ENCODE measurements around the gene STARD6.
"Not testable (repeated sequence)": the region's sequence is repeated elsewhere in the genome, so short reads cannot be mapped to it uniquely, and the experiment has no call there.

Gene STARD6, protein sequence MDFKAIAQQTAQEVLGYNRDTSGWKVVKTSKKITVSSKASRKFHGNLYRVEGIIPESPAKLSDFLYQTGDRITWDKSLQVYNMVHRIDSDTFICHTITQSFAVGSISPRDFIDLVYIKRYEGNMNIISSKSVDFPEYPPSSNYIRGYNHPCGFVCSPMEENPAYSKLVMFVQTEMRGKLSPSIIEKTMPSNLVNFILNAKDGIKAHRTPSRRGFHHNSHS

DNA sequence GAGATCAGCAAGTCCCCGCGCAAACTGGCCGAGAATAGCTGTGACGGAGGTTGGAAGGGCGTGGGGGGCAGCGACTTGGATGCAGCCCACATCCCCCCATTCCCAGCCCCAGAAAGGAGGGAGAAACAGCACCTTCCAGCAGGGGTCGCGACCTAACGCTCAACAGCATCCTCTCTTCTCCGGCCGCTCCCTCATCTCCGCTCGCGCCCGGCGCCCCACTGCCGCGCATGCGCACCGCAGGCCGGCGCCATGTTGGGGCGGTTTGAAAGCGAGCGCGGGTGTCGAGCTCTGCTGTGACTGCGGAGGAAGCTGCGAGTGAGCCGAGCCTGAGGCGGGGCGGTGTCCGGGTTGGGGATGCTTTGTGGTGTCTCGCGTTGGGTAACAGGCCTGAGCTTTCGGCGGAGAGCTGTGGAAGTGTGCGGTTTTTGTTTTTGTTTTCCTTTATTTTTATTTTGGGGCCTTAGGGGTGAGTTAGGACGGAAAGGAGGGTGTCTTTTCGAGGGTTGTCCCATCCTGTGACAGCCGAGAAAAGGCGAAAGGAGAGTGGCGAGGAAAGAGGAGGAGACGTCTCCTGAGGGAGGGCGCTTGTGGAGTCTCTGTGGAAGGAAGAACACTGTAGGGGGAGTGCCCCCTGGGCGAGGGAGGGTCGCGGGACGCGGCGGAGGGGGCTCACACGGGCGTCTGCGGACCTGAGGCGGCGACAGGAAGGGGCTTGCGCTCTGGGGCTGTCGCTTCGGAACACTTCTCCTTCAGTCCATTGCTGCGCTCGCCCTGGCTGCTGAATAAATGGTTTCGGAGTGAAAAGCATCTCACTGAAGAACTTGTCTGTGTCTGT is at the start of gene STARD6, which contains the start of gene C18orf54:
STARD6 (minus strand) TSS at position 199 of the 835 bp plus-strand sequence. CDS start 3,285 bp downstream, outside the sequence.
C18orf54 (plus strand) TSS at position 247 of the 835 bp plus-strand sequence. CDS start 2,667 bp downstream, outside the sequence.
- peak; percentile 77 for DNase-seq

- no peak for DNase-seq
Measured at GRCh38 chr18:54405290-54405689, 47.6 kb upstream of the STARD6 start.

- DNase-seq: no peak
Measured at GRCh38 chr18:54396760-54397159, 39.1 kb upstream of the STARD6 start.

- no peak for DNase-seq
Measured at GRCh38 chr18:54393648-54394294, 36.1 kb upstream of the STARD6 start.

DNA sequence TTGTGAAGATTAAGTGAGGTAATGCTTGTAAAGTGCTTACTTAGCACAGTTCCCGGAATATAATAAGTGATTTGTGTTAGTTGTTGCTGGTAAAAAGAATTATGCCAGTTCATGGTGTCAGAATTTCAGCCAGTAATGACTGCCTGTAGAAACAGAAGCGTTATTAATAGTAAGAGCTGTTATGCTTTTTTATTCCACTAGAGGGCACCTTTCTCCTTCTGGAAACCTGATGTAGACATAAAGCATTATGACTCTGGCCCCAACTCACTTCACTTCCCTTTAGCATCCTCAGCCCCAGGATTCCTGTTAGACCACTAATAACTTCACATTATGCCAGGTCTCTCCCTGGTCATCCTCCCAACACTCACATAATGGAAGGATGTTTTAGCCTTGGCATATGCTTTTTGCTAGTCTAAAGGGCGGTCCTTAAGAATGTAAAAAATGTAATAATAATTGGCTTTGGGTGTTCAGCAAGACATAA is 34.9 kb upstream of the STARD6 start:
- peak; percentile 29 for DNase-seq

GRCh38 chr18:54390838-54391237 is 33.2 kb upstream of the STARD6 start:
- no peak for DNase-seq

GRCh38 chr18:54389143-54389505 is 31.5 kb upstream of the STARD6 start:
- no peak for DNase-seq

- no peak for DNase-seq
Measured at GRCh38 chr18:54388203-54389142, 30.8 kb upstream of the STARD6 start.

GRCh38 chr18:54387631-54388030 is 30.0 kb upstream of the STARD6 start:
- no peak for DNase-seq

DNA sequence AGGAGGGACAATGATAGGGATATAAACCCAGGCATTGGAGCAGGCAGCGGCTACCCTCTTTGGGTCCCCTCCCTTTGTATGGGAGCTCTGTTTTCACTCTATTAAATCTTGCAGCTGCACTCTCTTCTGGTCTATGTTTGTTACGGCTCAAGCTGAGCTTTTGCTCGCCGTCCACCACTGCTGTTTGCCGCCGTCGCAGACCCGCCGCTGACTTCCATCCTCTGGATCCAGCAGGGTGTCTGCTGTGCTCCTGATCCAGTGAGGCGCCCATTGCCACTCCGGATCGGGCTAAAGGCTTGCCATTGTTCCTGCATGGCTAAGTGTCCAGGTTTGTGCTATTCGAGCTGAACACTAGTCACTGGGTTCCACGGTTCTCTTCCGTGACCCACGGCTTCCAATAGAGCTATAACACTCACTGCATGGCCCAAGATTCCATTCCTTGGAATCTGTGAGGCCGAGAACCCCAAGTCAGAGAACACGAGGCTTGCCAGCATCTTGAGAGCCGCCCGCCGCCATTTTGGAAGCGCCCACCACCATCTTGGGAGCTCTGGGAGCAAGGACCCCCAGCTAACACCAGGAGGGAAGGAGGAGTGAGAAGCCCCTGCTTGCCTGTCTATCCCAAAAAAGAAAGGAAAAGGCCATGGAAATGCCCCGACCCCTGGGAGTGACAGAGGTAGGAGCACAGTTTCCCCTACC is 29.3 kb upstream of the STARD6 start:
- not testable (repeated sequence) for DNase-seq

DNA sequence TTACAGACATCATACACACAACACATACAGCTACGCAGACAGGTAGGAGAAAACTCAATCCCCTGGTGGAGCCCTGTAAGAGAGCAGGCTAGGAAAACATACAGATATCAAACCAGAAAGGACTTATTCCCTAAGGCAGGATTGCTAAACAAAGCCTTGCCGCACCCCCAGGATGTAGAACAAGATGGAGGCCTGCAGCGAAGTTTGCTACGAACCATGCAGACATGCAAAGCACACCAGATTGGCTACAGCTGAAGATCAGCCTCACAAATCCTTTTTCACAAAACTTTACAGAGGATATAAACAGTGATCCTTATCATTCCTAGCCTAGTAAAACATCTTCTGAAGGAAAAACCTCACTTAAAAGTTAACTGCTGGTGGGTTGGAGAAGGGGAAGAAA is 28.4 kb upstream of the STARD6 start:
- no peak for DNase-seq

DNA sequence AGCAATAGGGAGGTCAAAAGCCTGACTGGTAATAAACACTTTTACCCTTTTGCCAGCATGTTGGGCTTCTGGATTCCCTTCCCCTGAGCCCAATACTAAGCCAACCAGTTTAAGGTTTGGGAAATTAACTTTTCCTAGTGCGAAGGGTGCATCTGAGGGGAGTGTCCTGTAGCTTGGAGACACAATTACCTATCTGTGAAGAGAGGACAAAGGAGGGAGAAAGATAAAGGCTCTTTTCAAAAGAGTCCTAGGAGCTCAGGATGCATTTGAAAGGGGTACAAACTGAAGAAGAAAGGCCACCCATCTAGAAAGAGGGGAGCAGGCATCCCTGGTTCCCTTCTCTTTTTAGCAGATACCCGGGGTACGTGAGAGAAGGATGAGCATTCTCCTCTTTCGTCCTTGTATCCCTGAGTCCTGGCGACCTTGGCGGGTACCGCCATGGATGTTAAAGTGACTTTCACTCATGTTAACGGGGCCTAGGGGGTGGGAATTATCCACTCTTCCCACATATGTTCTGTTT is 25.1 kb upstream of the STARD6 start:
- no peak for DNase-seq

GRCh38 chr18:54382076-54382475 is 24.4 kb upstream of the STARD6 start:
- no peak for DNase-seq

DNA sequence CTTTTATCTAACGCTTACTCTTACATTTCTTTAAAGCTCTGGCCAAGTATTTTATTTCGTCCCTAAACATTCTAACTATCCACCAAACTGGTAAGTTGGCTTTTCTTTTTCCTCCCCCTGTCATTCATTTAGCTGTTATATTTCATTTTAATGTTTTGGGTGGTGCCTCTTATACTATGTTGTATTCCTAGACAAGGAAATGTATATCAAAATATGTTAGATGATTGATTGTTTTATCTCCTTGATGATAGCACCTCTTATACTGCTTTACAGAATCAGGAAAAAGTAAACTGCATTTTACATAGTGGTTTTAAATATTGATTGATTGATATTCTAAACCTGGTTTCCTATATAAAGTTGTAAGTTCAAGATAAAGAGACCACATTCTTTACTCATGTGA is 24.0 kb upstream of the STARD6 start:
- no peak for DNase-seq

DNA sequence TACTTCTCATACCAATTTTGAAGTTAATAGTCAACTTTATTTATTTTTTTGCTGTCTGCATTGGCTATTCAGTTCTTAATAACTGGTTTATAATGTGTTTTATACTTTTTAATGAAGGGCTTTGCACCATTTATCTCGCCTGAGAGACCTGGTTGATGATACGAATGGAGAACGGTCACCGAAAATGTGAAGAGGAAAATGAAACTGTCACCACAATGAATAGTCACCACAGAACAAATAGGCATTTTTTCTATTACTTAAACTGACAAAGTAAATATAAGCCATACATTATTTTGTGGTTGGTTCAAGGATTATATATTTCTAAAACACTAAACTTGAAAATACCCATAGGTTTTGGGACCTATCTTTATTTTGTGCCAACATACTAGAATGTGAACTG is 20.4 kb upstream of the STARD6 start:
- no peak for DNase-seq

- DNase-seq: no peak
Measured at GRCh38 chr18:54360406-54360805, 2.7 kb upstream of the STARD6 start.

GRCh38 chr18:54359233-54359632 is 1.6 kb upstream of the STARD6 start:
- DNase-seq: no peak

DNA sequence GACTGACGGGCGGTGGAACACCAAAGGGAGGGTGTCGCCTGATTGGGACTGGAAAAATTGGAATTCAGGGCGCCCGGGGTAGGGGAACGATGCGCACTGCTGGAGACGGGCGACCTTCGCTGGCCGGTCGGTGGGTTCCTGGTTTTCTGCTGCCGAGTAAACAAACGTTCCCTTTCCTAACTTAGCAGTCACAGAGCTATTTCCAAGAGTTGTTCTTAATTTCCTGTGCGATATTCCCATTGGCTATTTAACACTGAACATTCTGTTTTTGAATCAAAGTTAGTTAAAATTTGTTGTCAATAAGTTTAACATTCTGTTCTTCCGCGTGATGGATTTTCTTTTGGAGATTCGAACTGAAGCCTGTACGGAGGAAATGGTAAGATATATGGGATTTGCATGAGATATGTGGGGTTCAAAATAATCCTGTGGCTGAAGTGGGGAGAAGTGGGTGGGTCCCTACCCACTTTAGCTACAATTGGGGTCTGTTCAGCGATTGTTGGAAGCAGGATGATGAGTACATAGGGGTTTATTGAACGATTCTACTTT is 910 bp upstream of the STARD6 start:
- DNase-seq: peak; percentile 46

- DNase-seq: peak; percentile 36
Measured at GRCh38 chr18:54357082-54357659, 487 bp downstream of the STARD6 start.

DNA sequence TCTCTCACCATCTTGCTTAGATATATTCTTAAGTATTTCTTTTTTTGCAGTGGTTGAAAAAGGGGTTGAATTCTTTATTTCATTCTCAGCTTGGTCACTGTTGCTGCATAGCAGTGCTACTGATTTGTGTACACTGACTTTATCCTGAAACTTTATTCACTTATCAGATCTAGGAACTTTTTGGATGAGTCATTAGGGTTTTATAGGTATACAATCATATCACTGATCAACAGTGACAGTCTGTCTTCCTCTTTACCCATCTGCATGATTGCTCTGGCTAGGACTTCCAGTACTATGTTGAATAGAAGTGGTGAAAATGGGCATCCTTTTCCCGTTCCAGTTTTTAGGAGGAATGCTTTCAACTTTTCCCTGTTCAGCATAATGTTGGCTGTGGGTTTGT is 6.5 kb downstream of the STARD6 start:
- DNase-seq: no peak

DNA sequence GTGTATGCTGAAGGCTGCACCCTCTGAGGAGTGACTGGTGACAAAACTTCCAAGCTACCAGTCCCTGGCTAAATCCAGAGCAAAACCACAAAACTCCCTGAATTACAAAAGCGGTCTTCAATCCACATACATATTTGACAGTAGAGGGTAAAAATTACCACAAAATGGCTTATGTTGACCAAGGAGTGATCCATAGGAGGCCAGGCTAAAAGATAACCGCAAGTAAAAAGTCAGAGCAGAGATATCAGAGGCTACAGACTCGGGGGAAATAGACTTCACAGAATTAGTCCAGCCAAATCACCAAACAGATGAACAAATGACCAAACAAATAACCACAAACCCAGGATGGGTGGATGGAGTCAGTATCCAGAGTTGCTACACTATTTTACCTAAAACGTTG is 19.4 kb downstream of the STARD6 start:
- DNase-seq: no peak

Data from NCI-H526 treated with DMSO at 0.1 percent for 48 hours (cell line).